Ramos (cell line): ENCODE measurements around the gene FNDC11.

Source experiments
- in situ Hi-C: fragments of 300-500 bp; cut with MboI; formaldehyde crosslinking; loops from one replicate; pipeline ENCODE4 v1.14.3; 2022; ENCODE audit warnings: low sequenced_read_pairs; ENCODE audit not compliant: unreplicated experiment

Gene FNDC11

DNA sequence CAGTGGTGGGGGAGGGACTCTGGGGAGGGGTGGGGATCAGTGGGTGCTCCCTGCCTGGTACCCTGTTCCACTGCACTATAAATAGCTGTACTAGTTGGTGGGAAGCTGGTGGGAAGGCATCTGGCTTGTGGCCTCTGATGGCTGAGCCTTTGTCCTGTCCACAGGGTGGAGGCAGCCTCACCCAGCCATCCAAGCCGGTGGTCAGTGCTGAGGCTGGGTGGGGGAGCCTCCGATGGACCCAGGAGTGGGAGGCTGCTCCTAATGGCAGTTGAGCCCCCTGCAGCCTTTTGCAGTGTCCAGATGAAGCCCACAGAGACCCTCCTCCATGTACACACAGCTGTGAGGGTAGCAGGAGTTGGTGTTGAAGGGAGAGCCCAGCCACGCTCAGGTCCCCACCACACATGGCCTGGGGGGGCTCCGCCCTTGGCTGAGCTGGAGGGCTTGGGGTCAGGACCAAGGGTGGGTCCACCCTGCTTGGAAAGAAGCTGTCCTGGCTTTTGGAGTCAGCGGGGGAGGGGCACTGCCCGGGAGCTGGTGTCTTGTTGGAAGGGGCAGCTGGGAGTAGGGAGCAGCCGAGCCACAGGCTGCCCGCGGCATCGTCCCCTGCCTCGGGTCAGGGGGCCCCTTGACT is 30.9 kb upstream of the FNDC11 start:
- in situ Hi-C loops = no loop called here

DNA sequence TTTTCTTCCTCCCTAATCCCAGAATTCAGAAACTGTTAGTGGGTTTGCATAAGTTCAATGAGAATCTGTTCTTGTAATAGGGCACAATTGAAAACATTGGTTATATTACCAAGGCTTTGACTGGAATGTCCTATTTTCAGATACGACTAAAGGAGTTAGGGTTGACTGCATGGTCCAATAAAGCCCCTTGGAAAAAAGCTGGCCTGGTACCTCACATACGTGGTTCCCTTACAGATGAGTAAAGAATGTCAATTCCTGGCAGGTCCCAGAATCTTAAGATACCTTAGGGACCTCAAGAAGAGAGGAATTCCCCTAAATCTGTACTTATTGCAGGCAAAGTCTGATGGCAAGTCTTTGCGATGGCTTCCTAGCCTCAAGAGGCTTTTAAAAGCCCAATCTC is 28.8 kb upstream of the FNDC11 start:
- in situ Hi-C loops = no loop called here

DNA sequence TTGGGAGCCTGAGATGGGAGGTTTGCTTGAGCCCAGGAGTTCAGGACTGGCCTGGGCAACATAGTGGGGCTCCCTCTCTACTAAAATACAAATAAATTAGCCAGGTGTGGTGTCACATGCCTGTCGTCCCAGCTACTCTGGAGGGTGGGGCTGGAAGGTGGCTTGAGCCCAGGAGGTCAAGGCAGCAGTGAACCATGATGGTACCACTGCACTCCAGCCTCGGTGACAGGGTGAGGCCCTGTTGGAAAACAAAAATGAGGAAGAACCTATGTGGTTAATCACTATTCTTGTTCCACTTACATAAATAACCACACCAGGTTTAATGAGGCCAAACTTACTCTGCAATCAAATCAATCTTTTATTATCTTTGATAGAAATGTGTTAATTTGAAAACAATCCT is 28.0 kb upstream of the FNDC11 start:
- in situ Hi-C loops = no loop called here

DNA sequence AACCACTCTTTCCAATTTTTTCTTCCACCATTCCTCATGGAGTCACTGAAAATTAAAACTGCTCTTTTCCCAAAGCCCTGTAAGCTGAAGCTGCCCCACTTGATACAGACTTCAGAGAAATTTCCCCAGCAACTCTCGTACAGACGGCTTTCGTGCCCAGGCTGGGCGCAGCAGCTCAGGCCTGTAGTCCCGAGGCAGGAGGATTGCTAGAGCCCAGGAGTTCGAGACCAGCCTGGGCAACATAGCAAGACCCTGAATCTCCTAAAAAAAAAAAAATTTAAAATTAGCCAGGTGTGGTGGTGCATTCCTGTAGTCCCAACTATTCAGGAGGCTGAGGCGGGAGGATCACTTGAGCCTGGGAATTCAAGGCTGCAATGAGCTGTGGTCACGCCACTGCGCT is 26.8 kb upstream of the FNDC11 start:
- in situ Hi-C loops = no loop called here

DNA sequence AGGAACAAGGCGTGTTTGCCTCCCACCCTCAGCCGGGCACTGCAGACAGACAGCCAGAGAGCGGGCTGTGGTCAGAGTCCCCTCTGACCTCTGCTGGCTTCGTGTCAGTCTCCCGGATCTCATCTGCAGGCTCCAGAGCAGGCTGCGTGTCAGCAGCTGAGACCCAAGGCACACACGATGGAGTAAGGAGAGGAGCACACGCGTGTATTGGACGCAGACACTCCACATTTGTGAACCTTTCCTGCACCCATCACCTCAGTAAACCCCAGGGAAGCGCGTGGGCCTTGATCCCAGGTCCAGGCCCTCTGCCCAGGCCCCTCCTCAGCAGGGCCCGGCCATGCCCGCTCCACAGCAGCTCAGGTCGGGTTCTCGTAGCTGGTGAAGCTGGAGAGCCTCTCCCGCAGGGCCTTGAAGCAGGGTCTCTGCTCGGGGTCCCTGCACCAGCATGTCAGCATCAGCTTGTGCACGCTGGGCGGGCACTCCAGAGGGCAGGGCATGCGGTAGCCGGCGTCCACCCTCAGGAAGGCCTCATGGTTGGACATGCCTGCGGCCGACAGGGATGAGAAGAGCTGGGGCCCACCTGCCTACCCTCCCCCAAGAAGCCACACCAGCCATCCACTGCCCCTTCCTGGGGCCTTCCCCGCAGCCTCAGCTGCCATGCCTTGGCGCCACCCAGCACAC is 24.6 kb upstream of the FNDC11 start:
- in situ Hi-C loops = no loop called here

DNA sequence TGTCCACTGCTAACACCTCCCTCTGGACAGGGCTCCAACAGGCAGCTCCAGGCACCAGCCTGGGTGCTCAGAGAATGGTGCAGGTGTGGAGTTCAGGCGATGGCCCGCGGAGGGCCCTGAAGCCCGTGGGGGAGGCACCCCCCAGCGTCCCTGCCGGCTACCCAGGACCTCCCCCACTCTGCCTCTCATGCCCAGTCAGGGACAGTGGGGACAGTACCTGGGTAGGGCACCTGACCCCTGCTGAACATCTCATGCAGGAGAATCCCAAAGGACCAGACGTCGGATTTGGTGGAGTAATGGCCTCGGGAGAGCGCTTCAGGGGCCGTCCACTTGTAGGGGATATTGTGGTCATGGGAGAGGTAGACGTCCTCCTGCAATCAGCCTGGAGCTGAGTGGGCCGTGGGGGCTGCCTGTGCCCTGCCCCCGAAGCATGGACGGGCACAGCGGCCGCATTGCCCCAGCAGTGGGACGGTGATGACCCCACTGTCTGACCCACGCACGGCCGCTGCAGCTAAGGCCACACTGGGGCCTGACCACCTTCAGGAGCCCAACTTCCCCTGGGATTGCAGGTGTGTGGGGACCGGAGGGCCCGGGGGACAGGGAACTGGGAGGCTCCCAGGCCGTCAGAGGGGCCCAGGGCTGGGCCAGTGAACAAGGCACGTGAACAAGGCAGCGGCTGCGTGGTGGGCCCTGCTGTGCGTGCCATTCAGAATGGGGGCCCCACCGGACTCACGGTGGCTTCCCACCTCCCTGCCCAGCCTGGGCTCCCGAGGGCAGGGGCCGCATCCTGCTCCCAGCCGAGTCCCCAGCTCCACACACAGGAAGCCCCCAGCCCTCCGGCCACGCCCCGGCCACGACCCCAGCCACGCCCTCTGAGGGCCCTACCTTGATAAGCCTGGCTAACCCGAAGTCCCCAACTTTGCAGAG is 23.8 kb upstream of the FNDC11 start:
- in situ Hi-C loops = no loop called here

DNA sequence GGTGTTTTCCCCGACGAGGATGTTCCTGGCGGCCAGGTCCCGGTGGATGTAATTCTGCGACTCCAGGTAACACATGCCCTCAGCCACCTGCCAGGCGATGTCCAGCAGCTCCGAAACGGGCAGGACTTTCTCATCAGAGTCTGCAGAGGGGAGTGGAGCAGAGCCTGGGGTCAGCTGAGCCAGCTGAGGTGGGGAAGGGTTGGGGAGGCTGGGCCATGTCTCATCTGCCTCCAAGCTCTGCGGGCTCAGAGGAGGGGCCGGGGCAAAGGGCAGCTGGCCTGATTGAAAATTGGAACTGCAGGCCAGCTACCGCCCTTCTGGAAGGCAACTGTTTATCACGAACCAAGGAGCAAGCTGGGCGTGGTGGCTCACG is 23.2 kb upstream of the FNDC11 start:
- in situ Hi-C loops = no loop called here

DNA sequence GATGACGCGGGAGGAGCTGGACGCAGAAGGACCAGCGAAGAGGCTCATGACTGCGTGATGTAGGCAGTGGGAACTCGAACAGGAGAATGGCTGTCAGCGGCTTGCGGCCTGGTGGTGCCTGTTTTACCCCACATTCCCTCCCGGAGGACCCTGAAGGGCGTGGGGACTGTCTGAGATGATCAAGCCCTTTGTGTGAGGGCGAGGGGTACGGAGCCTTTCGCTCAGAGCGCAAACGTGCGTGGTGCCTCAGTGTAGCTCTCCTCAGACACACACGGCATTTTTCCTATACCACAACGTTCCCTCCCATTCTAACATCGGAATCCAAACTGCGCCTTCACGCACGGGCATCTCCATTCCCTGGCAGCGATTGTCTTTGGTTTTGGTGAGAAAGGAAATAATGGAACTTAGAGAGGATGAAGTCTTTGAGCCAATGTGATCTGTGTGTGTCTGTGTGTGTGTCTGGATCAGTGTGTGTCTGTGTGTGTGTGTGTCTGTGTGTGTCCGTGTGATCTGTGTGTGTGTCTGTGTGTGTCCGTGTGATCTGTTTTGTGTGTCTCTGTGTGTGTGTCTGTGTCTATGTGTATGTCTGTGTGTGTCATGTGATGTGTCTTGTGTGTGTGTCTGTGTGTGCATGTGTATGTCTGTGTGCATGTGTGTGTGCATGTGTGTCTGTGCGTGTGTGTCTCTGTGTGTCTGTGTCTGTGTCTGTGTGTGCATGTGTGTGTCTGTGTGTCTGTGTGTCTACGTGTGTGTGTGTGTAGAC is 22.1 kb upstream of the FNDC11 start:
- in situ Hi-C loops = no loop called here

DNA sequence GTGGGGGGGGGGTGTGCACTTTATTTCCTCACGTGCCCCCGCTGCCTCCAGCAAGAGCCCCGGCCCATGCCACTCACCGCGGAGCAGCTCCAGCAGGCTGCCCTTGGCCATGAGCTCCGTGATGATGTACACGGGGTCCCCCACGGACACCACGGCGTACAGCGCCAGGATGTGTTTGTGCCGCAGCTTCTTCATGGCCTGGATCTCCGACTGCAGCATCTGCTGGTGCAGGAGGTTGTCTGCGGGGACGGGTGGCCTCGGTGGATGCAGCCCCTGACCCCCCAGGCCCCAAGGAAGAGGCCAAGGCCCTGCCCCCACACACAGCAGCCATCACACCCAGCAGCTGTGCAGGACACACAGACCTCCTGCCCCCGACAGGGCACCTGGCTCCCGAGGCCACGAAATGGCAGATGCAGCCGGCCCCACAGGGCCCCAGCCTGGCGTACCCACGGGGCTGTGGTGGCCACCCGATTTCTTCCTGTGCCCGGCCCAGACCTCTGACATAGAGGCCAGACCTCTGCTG is 21.4 kb upstream of the FNDC11 start:
- in situ Hi-C loops = no loop called here

DNA sequence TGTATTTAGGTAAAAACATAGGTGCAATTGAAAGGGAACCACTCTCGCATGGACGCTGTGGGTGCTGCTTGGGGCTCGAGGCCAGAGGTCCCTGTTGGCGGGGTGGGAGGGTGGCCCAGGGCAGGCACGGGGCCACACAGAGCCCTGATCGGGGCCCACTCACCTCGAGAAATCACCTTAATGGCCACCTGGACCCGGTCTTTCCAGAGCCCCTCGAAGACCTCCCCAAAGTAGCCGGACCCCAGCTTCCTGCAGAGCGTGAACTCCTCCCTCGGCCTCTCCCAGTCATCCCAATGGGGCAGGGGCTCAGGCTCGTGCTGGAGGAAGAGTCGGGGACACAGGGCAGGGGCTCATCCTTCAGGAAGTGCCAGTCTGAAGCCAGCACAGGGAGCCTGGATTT is 20.6 kb upstream of the FNDC11 start:
- in situ Hi-C loops = no loop called here

DNA sequence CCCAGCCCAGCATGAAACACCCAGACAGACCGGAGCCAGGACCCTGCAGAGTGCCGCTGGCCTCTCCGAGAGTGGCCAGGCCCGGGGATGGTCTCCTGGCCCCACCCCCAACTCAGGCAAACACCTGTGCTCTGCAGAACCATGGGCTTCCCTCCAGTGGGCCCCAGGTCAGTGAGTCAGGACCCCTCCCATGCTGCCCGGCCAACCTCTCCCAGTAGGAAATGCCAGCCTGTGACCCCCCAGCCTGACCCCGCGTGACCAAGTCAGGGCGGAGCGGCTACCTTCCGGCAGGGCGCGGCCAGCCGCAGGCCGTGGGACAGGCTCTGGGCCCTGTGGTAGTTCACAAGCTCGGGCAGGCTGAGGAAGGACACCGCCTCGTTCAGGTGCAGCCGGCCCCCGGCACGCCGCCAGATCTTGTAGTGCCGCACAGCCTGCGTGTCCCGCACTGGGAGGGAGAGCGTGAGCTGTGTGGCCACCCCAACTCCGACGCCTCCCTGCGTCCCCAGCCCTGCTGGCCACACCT is 20.0 kb upstream of the FNDC11 start:
- in situ Hi-C loops = no loop called here

DNA sequence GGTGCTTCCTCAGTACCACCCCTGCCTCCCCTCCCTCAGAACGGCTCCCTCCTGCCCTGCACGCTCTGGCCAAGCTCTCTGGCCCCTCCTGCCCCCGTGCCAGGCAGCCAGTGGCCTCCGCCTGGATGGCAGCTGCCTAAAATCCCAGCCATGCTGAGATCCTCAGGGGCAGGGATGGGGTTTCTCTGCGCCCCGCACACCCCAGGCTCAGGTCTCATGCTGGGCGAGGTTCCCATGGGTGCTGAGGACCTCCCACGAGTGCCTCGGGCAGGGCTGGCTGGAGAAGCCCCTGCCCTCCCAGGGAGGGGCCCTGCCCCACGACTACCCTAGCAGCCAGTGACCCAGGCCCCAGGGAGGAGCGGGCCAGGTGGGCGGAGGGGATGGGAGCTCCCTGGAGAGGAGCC is 19.5 kb upstream of the FNDC11 start:
- in situ Hi-C loops = no loop called here

DNA sequence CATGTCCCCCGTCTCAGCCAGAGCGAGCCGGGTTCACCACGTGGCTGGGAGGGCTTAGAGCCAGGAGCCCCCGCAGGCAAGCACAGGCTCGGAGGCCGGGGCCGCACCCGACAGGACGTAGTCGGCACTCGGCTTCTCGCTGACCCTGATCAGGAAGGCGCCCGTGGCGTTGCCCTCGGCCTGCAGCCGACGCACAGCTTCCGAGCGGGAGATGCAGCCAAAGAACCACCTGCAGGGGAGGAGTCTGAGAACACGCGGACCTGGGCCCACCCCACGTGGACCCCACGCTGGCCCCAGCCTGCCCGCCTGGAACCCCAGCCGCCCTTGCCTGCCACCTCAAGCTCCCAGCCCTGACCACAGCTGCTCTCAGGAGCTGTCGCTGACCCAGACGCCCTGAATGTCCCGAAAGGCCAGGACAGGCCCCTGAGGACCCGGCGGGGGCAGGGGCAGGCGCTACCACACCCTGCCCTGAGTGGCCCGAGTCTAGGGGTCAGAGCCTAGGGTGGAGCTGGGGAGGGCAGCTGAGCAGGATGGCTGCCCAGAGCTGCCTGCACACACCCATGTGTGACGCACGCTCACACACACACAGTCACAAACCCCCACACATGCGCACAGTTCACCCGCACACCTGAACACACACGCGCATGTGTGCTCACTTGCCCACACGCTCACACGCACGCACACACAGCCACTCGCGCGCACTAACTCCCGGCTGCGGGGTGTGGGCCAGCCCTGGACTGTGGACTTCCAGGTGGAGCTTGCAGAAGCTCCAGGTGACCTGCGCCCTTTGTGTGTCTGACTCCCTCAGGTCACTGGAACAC is 18.9 kb upstream of the FNDC11 start:
- in situ Hi-C loops = no loop called here

DNA sequence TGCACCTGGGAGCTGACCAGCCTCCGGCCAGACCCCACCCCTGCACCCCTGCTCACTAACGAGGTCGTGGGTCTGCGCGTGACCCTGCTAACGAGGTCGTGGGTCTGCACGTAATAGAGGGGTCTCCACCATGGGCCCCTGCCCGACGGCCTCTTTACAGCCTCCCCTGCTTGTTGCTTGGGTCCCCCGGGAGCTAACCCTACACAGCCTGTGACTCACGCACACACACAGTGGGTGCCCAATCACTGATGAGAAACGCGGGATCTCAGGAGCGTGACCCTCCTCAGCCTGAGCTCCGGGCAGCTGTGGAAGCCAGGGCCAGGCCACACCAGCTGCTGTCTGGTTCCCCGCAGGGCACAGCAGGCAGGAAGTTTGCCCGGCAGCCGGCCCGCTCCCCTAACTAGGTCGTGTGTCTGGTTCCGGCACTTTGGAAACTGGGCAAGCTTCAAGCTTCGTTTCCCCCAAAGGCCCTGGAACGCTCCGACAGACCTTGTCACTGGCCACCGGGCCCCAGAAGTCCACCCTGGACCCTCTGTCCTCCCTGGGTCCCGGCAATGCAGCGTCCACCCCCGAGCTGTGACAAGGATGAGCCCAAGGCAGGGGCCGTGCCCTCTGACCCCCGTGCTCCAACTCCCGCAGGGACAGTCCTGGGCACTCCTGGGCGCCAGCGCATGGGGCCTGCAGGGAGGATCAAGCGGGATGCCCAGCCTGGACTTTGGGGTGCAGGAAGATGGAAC is 17.6 kb upstream of the FNDC11 start:
- in situ Hi-C loops = no loop called here

DNA sequence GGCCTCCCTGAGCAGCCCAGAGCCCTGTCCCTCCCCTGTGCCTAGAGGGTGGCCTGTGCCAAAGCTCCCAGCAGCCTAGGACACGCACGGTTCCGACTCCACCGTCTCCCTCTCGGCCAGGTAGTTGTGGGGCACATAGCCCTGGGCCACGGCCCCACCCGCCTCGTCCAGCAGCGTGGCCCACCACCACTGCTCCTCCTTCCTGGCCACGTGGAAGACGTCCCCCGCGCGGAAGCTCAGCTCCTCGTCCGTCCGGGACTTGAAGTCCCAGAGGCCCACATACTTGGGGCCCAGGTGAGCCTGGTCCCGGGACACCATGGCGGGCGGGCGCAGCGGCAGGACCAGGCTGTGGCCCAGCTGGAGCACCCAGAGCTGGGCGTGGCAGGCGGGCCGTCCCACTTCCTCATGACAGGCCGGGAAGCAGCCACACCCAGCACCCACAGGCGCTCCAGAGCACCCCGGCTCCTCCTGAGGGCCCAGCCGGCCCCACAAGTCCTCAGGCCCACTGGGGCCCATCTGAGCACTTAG is 16.9 kb upstream of the FNDC11 start, which contains the start of gene PTK6:
PTK6 (minus strand) TSS at position 380 of the 528 bp plus-strand sequence; CDS start at position 318, 62 bp downstream.
- in situ Hi-C loops = no loop called here

DNA sequence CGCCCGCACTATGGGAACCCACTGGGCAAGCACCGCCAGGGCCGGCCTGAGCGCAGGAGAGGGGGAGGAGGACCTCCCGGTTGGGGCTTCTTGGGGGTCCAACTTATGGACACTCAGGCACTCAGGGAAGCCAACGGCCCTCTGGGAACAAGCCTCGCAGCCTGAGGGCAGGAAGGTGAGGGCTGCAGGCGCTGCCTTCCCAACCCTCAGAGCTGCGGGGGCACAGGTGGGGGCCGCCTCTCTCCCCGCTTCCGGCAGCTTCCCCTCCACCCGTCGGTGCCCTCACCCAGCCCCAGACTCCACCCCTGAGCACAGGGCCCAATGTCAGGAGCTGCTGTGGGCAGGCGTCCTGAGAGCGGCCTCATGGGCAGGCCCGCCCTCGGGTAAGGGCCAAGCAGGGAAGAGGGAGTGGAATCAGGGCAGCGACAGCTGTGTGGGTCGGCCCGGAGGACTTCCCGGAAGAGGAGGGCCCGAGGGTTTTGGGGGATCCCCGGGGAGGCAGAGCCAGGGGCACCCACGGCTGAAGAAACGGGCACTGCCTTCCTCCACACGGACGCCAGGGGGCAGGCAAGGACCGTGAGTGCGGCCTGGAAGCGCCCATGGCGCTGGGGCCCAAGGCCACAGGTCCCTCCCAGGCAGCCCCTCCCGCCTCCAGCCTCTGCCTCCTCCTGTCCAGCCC is 16.3 kb upstream of the FNDC11 start:
- in situ Hi-C loops = no loop called here

DNA sequence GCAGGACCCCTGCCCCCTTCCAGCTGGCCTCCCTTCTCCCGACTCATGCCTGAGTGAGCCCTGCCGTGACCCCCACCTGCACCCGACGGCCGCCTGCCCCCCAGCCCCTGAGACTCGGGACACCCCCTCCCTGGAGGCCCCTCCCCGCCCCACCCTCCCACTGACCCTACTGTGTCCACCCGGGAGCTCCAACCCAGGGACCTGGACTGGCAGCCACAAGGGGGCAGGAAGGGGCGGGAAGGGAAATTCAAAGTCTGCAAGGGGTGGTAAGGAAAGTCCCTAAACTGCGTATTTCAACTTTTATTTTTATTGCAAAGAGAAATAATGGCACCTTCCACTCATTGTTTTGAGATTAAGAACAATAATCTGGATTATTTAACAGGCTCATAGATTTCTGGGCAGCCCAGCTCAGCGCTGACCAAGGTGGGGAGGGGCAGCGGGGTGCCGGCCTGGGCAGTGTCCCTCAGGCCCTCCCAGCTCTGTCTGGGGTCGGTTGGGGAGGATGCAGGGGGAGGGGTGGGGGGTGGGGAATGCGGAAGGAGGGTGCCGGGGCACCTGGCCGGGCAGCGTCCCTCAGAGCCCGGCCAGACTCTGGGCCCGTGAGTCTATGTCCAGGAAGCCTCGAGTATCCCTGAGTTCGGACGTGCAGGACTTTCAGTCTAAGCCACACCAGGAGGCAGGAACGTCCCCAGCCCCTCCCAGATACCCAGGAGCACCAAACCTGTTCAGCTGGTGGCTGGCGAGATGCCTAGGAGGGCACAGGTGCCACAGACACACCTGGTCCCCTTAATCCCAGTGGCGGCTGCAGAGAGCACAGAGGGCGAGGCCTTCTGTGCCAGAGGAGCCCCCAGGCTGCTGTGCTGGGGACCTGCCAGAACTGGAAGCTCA is 15.5 kb upstream of the FNDC11 start:
- in situ Hi-C loops = no loop called here
